Fibroblast of mammary gland (primary cell): ENCODE measurements around the gene WDR7.

Source experiments
- DNase-seq: peaks from one replicate; pipeline ENCODE4 v3.0.0-alpha.2; 2010; ENCODE audit warnings: low read depth
- H3K4me3 ChIP-seq: 2 replicates; pipeline ENCODE4 v1.5.1; 2011; ENCODE audit warnings: low read depth, mild to moderate bottlenecking, low read length, moderate library complexity; ENCODE audit not compliant: control insufficient read depth
- TF ChIP-seq, protein P1 (sequence below): conservative IDR thresholded peaks from 2 replicates; pipeline ENCODE4 v1.5.1; 2011; ENCODE audit warnings: low read depth, low read length, inconsistent platforms; ENCODE audit not compliant: control insufficient read depth, insufficient read depth

Gene WDR7

DNA sequence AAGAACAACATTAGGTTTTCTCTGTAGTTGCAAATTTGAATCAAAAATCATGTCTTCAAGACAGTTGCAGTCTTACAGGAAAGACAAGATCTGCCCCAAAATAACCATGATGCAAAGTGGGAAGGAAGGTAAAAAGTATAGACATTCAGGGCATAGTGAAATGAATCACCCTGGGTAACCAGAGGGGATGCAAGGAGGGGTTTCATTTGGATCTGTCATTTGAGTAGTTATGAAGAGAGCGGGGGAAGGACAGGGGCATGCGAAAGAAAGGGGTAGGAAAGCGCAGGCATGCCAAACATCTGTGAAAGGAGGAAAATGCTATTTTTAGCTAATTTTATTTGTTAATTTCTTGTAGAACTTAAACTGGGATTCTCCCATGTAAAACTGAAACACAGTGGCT, 276.6 kb downstream of the WDR7 start:
- TF ChIP-seq, protein P1, sequence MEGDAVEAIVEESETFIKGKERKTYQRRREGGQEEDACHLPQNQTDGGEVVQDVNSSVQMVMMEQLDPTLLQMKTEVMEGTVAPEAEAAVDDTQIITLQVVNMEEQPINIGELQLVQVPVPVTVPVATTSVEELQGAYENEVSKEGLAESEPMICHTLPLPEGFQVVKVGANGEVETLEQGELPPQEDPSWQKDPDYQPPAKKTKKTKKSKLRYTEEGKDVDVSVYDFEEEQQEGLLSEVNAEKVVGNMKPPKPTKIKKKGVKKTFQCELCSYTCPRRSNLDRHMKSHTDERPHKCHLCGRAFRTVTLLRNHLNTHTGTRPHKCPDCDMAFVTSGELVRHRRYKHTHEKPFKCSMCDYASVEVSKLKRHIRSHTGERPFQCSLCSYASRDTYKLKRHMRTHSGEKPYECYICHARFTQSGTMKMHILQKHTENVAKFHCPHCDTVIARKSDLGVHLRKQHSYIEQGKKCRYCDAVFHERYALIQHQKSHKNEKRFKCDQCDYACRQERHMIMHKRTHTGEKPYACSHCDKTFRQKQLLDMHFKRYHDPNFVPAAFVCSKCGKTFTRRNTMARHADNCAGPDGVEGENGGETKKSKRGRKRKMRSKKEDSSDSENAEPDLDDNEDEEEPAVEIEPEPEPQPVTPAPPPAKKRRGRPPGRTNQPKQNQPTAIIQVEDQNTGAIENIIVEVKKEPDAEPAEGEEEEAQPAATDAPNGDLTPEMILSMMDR, result no peak
- no peak overlapping the region for H3K4me3 ChIP-seq
- DNase-seq, result no peak

DNA sequence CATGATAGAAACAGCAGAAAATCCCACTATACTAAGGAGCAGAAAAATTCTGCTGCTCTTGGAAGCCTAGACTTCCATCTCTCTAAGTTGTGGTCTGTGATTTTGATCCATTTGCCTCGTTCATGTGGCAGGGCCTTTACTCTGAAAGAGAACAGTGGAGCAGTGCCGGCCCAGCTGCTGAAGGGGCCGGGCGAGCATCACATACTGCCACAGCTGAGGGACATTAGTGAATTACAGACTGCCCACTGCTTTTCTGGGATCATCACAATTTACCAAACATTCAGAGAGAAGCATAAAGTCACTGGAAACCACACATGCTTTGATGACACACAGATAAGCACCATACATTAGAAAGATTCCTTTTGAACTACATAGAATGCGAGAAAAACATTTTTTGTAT, 278.7 kb downstream of the WDR7 start:
- no peak for DNase-seq
- TF ChIP-seq, protein P1, result no peak
- no peak overlapping the region for H3K4me3 ChIP-seq

DNA sequence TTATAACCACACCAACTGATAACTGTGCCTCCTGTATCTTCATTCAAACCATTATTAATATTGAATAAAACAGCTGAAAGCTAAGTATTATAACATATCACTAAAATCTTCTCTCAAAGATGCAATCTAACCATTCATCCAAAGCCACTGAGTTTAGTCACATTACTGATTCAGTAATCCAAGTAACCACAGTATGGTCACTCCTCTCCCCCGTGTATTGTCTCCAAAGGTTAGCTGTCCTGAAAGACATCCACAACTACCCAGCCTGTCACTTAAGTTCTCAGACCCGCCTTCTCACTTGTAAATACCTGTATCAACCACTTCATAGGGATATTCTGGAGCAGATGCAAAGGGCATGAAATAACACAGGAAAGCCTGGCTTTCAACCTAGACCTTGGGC, 282.3 kb downstream of the WDR7 start:
- TF ChIP-seq, protein P1, result no peak
- H3K4me3 ChIP-seq, result no peak overlapping the region
- no peak for DNase-seq

DNA sequence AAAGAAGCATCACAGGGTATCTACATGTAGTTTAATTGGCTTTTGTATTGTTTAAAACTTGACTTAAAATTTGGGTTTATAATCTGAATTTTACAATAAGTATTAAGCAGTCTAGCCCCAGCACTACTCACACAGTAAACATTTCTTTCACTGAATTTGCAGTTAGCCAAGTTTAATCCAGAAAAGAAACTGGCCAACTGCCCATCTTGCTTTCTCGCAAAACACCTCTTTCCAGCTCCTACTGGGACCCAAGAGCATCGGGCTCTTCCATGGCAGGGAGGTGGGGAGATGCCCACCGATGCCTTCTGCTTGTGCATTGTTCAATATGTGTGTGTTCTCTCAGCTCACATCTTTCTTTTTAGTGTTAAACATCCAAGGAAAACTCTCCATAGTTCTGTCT, 283.0 kb downstream of the WDR7 start:
- DNase-seq, result no peak
- TF ChIP-seq, protein P1, result no peak
- no peak overlapping the region for H3K4me3 ChIP-seq

DNA sequence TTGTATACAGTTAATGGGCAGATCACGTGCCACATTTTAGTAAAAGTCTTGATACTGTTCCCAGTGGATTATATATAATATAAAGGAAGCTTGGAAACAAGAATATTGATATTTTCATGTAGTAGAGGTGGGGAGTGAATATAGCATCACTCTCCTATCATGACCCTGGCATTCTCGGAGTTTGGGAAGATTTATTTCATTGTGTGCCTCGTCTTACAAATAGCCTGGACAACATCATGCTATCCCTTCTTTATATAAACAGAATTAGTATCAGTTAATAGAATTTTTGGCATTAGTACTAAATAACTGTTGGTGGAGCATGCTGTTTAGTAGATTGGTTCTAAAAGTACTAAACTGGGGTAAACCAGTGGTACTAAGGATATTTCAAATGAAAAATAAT, 283.7 kb downstream of the WDR7 start:
- H3K4me3 ChIP-seq, result no peak overlapping the region
- DNase-seq, result no peak
- TF ChIP-seq, protein P1, result no peak

DNA sequence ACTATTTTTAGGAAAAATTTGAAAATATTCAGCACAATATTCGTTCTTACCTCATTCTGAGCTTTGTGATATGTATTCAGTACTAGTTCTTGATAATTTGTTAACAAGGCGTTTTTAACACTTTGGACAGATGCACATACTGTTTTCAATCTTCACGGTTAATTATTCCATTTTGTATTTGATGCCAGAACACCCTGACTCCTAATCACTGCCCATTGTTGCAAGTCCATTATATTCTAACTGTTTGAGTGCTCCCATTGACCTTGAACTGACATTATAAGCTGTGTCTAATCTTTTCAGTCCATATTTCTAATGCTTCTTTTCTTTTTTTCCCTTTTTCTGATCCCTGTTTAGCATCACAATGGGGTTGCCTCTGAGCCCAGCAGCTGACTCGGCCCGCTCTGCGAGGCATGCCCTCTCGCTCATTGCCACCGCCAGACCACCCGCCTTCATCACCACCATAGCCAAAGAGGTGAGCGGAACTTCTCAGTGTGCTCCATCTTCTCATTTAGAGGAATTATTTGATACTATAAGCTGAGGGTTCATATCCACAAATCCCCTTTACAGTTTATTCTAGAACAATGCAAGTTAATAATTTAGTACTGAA, 284.4 kb downstream of the WDR7 start:
- TF ChIP-seq, protein P1, result no peak
- DNase-seq, result no peak

DNA sequence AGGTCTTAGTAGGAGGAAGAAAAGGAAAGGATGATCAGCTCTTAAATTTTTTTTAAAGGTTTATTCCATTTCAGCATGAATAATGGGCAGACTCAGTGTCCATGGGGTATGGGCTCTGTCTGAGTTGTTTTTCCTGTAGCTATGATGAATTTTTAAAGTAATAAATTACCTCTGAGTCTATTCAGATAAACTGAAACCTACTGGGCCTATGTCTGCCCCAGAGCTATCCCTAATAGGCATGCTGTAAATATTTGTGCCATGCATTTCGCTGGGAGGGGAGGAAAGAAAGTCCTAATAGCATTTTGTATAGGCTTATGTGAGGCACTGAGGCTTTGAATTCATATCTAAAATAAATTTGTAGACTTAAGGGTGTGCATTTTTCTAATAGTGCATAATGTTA, 285.3 kb downstream of the WDR7 start:
- H3K4me3 ChIP-seq, result no peak overlapping the region
- DNase-seq, result no peak
- TF ChIP-seq, protein P1, result no peak

More for the DNA sequence above, 284.4 kb downstream of the WDR7 start:
- H3K4me3 ChIP-seq, result no peak overlapping the region
